ENCODE data around the gene HNRNPUL2. TPM values are rescaled to one million over a fixed set of nuclear protein-coding genes. Genes with fewer than 3 reads are reported as not detected.
A peak's percentile ranks its signal among the peaks of the same experiment; 100 is the strongest.

Gene HNRNPUL2
- total and polyA plus RNA-seq, 9 of the 15 experiments (the other 6 are each of a cell fraction or from before 2014, with no cell fraction given): 0.89 to 44.3 (median 15.2) TPM

DNA sequence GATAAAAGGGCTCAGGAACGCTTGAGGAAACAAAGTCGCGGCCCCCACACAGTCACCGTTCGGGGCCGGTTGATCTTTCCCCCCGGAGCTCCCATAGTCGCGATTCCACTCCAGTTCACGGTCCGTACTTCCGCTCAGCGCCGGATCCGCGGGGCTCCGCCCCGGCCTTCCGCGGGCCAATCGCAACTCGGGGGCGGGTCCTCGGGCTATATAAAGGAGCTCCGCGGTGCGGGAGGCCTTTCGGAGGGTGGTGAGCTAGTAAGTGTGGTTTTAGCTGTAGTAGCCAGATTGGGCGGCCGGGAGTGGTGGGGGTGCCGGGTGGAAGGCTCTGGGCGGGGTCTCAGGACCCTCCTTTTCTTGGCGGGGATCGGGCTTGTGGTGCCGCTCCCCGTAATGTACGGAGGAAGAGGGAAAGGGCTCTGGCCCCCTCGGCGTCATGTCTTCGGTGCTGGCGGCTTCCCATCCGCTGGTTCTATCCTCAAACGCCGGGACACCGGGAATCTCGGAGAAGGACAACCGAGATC is 62.1 kb downstream of the HNRNPUL2 start, which contains the start of the genes C11orf98 and CSKMT (continued):
- peak; percentile 63 for TF ChIP-seq ZNF407 (IDR thresholded peaks at IDR 0.05; ENCODE audit: low read depth)
- TF ChIP-seq BDP1 (IDR thresholded peaks at IDR 0.05; ENCODE audit: insufficient read depth, insufficient read length): no peak
- peak; percentile 52 for TF ChIP-seq SAP30 (IDR thresholded peaks at IDR 0.05; ENCODE audit: borderline replicate concordance, insufficient read depth, low read depth, low read length, poor library complexity, severe bottlenecking)
- peak; percentile 79 for TF ChIP-seq NFIC (IDR thresholded peaks at IDR 0.05)
- TF ChIP-seq ATF6 (CRISPR knock-in tag; IDR thresholded peaks at IDR 0.05): peak; percentile 36; the same call in 1 of the 2 replicates
- TF ChIP-seq, protein P1, sequence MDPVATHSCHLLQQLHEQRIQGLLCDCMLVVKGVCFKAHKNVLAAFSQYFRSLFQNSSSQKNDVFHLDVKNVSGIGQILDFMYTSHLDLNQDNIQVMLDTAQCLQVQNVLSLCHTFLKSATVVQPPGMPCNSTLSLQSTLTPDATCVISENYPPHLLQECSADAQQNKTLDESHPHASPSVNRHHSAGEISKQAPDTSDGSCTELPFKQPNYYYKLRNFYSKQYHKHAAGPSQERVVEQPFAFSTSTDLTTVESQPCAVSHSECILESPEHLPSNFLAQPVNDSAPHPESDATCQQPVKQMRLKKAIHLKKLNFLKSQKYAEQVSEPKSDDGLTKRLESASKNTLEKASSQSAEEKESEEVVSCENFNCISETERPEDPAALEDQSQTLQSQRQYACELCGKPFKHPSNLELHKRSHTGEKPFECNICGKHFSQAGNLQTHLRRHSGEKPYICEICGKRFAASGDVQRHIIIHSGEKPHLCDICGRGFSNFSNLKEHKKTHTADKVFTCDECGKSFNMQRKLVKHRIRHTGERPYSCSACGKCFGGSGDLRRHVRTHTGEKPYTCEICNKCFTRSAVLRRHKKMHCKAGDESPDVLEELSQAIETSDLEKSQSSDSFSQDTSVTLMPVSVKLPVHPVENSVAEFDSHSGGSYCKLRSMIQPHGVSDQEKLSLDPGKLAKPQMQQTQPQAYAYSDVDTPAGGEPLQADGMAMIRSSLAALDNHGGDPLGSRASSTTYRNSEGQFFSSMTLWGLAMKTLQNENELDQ (CRISPR knock-in tag; IDR thresholded peaks at IDR 0.05; ENCODE audit: borderline replicate concordance): no peak
- no peak for TF ChIP-seq KAT2B (IDR thresholded peaks at IDR 0.05; ENCODE audit: low read depth, low read length)
- TF ChIP-seq TRIM24 (IDR thresholded peaks at IDR 0.05): peak in 1 of 2 experiments; percentile 26; a peak in 1 of 4 replicates
- TF ChIP-seq, protein P2, sequence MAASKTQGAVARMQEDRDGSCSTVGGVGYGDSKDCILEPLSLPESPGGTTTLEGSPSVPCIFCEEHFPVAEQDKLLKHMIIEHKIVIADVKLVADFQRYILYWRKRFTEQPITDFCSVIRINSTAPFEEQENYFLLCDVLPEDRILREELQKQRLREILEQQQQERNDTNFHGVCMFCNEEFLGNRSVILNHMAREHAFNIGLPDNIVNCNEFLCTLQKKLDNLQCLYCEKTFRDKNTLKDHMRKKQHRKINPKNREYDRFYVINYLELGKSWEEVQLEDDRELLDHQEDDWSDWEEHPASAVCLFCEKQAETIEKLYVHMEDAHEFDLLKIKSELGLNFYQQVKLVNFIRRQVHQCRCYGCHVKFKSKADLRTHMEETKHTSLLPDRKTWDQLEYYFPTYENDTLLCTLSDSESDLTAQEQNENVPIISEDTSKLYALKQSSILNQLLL (CRISPR knock-in tag; IDR thresholded peaks at IDR 0.05; ENCODE audit: borderline replicate concordance): no peak
- TF ChIP-seq ZNF717 (CRISPR knock-in tag; IDR thresholded peaks at IDR 0.05): peak; percentile 91
- TF ChIP-seq GABPA (tag; conservative IDR thresholded peaks at IDR 0.05; ENCODE audit: low read depth): peak; percentile 89
- no peak for TF ChIP-seq ZNF146 (CRISPR knock-in tag; IDR thresholded peaks at IDR 0.05; ENCODE audit: unreplicated experiment)
- peak; percentile 99 for TF ChIP-seq KDM5B (IDR thresholded peaks at IDR 0.05; ENCODE audit: insufficient replicate concordance, low read depth, low read length)
